Natural killer cell (primary cell): ENCODE measurements around the gene NCBP1. TPM values are rescaled to one million over a fixed set of nuclear protein-coding genes. Genes with fewer than 3 reads are reported as not detected.

Experiments used
- ATAC-seq, 3 donors: fragments of 150-1000 bp in 2 of 3; fragments of 200-7000 bp in 1 of 3; cut with Tn5 transposase; 1 replicate in 1 of 3; 2 replicates in 2 of 3; pipeline ENCODE4 v1.10.0; 2021; ENCODE audit warnings: mild to moderate bottlenecking in 2 of 3, moderate library complexity in 2 of 3
- DNase-seq, 2 donors: peaks; one replicate each; pipeline versions ENCODE4 v3.0.0 to v3.0.0-alpha.2; 2013 to 2021; ENCODE audit warnings: mixed read lengths in 1 of 2
- H3K27ac ChIP-seq: one replicate; pipeline ENCODE4 v1.5.1; 2013; ENCODE audit warnings: mild to moderate bottlenecking, low read length
- H3K27me3 ChIP-seq: one replicate; pipeline ENCODE4 v1.6.1; 2013; ENCODE audit warnings: low read length; ENCODE audit not compliant: control insufficient read depth, insufficient read depth
- H3K36me3 ChIP-seq: one replicate; pipeline ENCODE4 v1.6.1; 2013; ENCODE audit warnings: low read length; ENCODE audit not compliant: control insufficient read depth, insufficient read depth
- H3K4me1 ChIP-seq: one replicate; pipeline ENCODE4 v1.6.1; 2013; ENCODE audit warnings: low read length; ENCODE audit not compliant: control insufficient read depth, insufficient read depth
- H3K4me3 ChIP-seq: one replicate; pipeline ENCODE4 v1.5.1; 2013; ENCODE audit warnings: low read length
- H3K9me3 ChIP-seq: one replicate; pipeline ENCODE4 v1.6.1; 2013; ENCODE audit warnings: low read length; ENCODE audit not compliant: control insufficient read depth, insufficient read depth
- H3K27ac Mint-ChIP-seq, 2 donors: one replicate each; pipeline ENCODE4 v1.8.0; 2022; ENCODE audit warnings: mild to moderate bottlenecking in 2 of 2, mixed read lengths in 2 of 2, moderate library complexity in 1 of 2
- H3K27me3 Mint-ChIP-seq, 2 donors: one replicate each; pipeline ENCODE4 v1.8.0; 2022; ENCODE audit warnings: low read depth in 2 of 2, mixed read lengths in 2 of 2
- H3K36me3 Mint-ChIP-seq: one replicate; pipeline ENCODE4 v1.8.0; 2022; ENCODE audit warnings: mixed read lengths
- H3K4me1 Mint-ChIP-seq, 2 donors: one replicate each; pipeline ENCODE4 v1.8.0; 2022; ENCODE audit warnings: mixed read lengths in 2 of 2
- H3K4me3 Mint-ChIP-seq: one replicate; pipeline ENCODE4 v1.8.0; 2022; ENCODE audit warnings: mild to moderate bottlenecking, moderate library complexity, mixed read lengths
- H3K9me3 Mint-ChIP-seq, 2 donors: one replicate each; pipeline ENCODE4 v1.8.0; 2022; ENCODE audit warnings: mixed read lengths in 2 of 2
- WGBS: methylation state at CpG from one replicate; pipeline ENCODE4 v1.1.7; 2013; ENCODE audit warnings: missing lambda C conversion rate; ENCODE audit not compliant: insufficient coverage; 5-methylcytosine and 5-hydroxymethylcytosine counted together
- intact Hi-C: fragments of 100-400 bp; cut with micrococcal nuclease; formaldehyde crosslinking; loops from one replicate; pipeline ENCODE4 v1.14.2; 2022
- total RNA-seq, 4 donors: library from RNA; stranded (reverse); fragments of 120-200 nt in 1 of 4; gene quantifications; one replicate each; pipeline versions ENCODE4 v1.2.3 to v1.2.4, GENCODE V29; 2013 to 2022
- TF ChIP-seq, protein P1 (sequence below): fragments of 200-600 bp; IDR thresholded peaks from one replicate; pipeline ENCODE4 v1.8.0; 2022; ENCODE audit warnings: antibody characterized with exemption

NCBP1 gene
- total RNA-seq, 3 donors from 2014 or later (not counting 1 experiment from before 2014, with no cell fraction given), result 39.3 to 55.2 (median 51.2) TPM

DNA sequence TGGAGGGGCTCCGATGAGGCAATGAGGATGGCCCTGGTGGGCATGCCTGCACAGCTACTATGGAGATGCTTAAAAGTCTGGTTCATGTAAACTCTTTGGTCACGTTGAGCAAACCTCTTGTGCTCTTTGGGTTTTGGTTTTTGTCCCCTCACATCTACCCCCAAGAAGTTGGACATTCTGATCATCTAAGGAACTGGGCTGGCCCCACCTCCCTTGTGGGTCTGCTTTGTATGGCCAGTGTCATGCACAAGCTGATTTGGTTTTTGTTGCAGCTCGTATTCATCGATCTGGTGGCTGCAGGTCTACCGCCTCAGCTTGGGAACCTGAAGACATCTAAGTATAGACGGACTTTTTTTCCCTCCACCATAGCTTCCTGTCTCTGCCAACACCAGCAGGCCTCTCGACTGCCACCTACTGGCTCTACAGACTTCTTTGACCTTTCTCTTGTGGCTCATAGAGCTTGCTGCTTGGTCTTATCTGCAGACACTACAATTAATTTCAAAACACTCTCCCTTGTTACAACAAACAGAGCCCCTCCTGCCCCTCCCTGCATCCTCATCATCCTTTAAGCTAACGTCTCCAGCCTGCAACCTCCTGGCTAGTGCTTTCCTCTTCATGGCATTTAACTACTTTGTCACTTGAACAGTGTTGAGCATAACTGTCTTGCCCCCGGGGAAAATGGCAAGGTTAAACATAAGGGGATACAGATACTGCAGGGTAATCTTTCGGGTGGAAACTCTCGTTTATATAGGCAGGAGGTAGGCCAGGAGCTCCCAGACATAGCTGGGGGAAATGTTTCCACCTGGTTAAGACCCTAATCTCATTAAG is 34.9 kb upstream of the NCBP1 start:
- Histone ChIP-seq H3K27me3 (no peaks in the 10 kb centered on the region), H3K4me3 (no peak overlapping the region), H3K4me1 (peaks cover 6% of the 10 kb centered on the region), H3K36me3 (peaks cover 32% of the 10 kb centered on the region), H3K9me3 (no peaks in the 10 kb centered on the region), H3K27ac (no peak overlapping the region)
- peak overlapping the region; percentile 52 for H3K4me3 Mint-ChIP-seq
- no peaks in the 10 kb centered on the region for H3K36me3 Mint-ChIP-seq
- intact Hi-C loops, result loop anchor here (1.0 to 2.0 kb wide), 3 partner anchors 130 to 742 kb away; no protein-coding TSS in a partner anchor
- TF ChIP-seq, protein P1, sequence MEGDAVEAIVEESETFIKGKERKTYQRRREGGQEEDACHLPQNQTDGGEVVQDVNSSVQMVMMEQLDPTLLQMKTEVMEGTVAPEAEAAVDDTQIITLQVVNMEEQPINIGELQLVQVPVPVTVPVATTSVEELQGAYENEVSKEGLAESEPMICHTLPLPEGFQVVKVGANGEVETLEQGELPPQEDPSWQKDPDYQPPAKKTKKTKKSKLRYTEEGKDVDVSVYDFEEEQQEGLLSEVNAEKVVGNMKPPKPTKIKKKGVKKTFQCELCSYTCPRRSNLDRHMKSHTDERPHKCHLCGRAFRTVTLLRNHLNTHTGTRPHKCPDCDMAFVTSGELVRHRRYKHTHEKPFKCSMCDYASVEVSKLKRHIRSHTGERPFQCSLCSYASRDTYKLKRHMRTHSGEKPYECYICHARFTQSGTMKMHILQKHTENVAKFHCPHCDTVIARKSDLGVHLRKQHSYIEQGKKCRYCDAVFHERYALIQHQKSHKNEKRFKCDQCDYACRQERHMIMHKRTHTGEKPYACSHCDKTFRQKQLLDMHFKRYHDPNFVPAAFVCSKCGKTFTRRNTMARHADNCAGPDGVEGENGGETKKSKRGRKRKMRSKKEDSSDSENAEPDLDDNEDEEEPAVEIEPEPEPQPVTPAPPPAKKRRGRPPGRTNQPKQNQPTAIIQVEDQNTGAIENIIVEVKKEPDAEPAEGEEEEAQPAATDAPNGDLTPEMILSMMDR, result peak; percentile 81
- H3K27ac Mint-ChIP-seq, result peak overlapping the region in 1 of 2 donors; percentile 60
- H3K9me3 Mint-ChIP-seq, result no peaks in the 10 kb centered on the region
- peaks cover 0 to 1% of the 10 kb centered on the region in 2 donors for H3K27me3 Mint-ChIP-seq
- WGBS, result 33% methylated on average over 11 of the region's 11 CpGs
- peaks cover 7 to 9% of the 10 kb centered on the region in 2 donors for H3K4me1 Mint-ChIP-seq
- ATAC-seq, result peak; percentile 90 to 97 (median 97)
- DNase-seq, result peak; percentile 43 to 86

DNA sequence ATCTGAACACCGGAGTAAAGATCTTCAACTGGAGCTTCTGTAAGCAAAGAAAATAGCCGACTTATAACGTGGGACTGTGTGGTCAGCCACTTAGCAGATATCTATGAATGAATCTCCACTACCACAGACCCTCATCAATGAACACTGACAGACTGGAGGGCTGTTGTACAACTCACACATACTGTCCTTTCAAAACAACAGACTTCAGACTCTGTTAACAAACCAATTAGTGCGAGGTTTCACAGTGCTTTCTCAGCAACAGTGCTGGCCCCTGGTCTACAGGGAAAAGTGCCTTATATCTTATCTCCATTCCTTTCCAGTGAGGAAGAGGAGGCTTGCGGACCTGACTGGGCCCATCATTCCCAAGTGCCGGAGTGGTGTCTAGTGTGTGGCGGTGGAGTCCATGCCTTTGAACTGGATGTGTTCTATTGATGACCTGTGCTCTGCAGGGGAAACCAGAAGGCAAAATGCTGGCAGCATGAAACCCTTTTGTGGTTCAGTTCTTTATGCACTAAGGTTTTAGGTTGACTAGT is 34.2 kb upstream of the NCBP1 start:
- Histone ChIP-seq H3K4me3 (no peak overlapping the region), H3K9me3 (no peaks in the 10 kb centered on the region), H3K36me3 (peaks cover 36% of the 10 kb centered on the region), H3K27me3 (no peaks in the 10 kb centered on the region), H3K27ac (no peak overlapping the region), H3K4me1 (peaks cover 6% of the 10 kb centered on the region)
- no peaks in the 10 kb centered on the region for H3K36me3 Mint-ChIP-seq
- DNase-seq, result no peak
- no peak for ATAC-seq
- no peak overlapping the region for H3K4me3 Mint-ChIP-seq
- TF ChIP-seq, protein P1, result no peak
- H3K9me3 Mint-ChIP-seq, result no peaks in the 10 kb centered on the region
- peaks cover 7 to 9% of the 10 kb centered on the region in 2 donors for H3K4me1 Mint-ChIP-seq
- no peaks in the 10 kb centered on the region for H3K27me3 Mint-ChIP-seq
- WGBS, result 87% methylated on average over 7 of the region's 7 CpGs
- intact Hi-C loops, result loop anchor here (2.0 kb wide), 1 partner anchor 743 kb away; no protein-coding TSS in a partner anchor
- no peak overlapping the region for H3K27ac Mint-ChIP-seq

DNA sequence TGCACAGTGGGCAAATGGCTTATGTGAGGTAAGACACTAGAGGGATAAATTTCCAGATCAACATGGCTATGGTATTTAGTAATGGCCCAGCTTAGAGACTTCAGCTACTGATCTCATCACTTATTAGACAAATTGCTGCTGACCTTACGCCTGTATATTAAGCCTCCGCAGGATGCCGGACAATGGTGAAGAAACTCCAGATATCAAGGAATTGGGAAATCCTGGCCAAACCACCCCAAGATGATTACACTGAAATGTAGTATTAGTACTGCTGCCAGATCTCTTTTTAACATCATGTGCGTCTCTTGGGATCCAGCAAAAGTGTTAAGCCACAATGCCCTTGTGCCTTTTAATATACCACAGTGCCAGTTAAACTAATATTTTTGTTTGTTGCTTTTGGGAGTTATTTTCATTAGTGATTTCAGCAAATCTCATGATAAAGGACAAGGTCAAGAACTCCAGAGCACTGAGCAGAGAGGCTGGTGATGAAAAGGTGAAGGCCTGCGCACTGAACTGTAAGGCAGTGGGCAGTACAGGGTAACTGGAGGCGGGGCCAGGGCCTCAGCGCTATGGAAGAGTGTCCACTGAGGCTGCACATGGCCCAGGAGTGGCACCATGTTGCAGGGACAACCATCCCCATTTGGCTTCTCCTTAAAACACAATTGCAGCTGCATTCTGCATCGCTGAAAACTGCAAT is 32.9 kb upstream of the NCBP1 start:
- WGBS, result 96% methylated on average over 8 of the region's 8 CpGs
- intact Hi-C loops, result no loop called here
- Histone ChIP-seq H3K9me3 (no peaks in the 10 kb centered on the region), H3K4me1 (peaks cover 6% of the 10 kb centered on the region), H3K27ac (no peak overlapping the region), H3K4me3 (no peak overlapping the region), H3K27me3 (no peaks in the 10 kb centered on the region), H3K36me3 (peaks cover 49% of the 10 kb centered on the region)
- Mint-ChIP-seq H3K9me3 (no peaks in the 10 kb centered on the region), H3K36me3 (no peaks in the 10 kb centered on the region), H3K27ac (no peak overlapping the region), H3K27me3 (no peaks in the 10 kb centered on the region), H3K4me1 (peaks cover 7 to 9% of the 10 kb centered on the region in 2 donors), H3K4me3 (no peak overlapping the region)
- TF ChIP-seq, protein P1, result no peak
- ATAC-seq, result no peak
- no peak for DNase-seq
